HepG2 (cell line): Measurements from ENCODE around the gene NPHP4.

Experiments
- HNRNPK ChIP-seq: fragments of 200-400 bp; formaldehyde crosslinking; IDR thresholded peaks from 2 replicates; pipeline ENCODE4 v1.6.1; 2018; ENCODE audit warnings: low read length, low read depth, moderate library complexity, mild to moderate bottlenecking; ENCODE audit not compliant: poor library complexity, severe bottlenecking
- NR2C2 ChIP-seq: sonication (generic); formaldehyde crosslinking; IDR thresholded peaks from 2 replicates; pipeline ENCODE4 v1.4.0; 2020; ENCODE audit warnings: missing genetic modification reagents, mild to moderate bottlenecking, moderate library complexity, borderline replicate concordance
- POLR2AphosphoS5 ChIP-seq: IDR thresholded peaks from 2 replicates; pipeline ENCODE4 v1.6.1; 2012; ENCODE audit warnings: low read depth, low read length
- SP140L ChIP-seq: sonication (generic); formaldehyde crosslinking; IDR thresholded peaks from 2 replicates; pipeline ENCODE4 v1.4.0; 2020; ENCODE audit warnings: missing genetic modification reagents, borderline replicate concordance
- ZFP82 ChIP-seq: sonication (generic); formaldehyde crosslinking; IDR thresholded peaks from 2 replicates; pipeline ENCODE4 v1.5.1; 2020; ENCODE audit warnings: mild to moderate bottlenecking, missing genetic modification reagents, borderline replicate concordance
- ZFYVE20 ChIP-seq: sonication (generic); formaldehyde crosslinking; IDR thresholded peaks from 2 replicates; pipeline ENCODE4 v1.8.0; 2023; ENCODE audit warnings: low read depth, mild to moderate bottlenecking, moderate library complexity, missing genetic modification reagents, borderline replicate concordance
- ZNF563 ChIP-seq: sonication (generic); formaldehyde crosslinking; IDR thresholded peaks from 2 replicates; pipeline ENCODE4 v1.8.0; 2022; ENCODE audit warnings: mild to moderate bottlenecking, moderate library complexity, missing genetic modification reagents
- TF ChIP-seq, protein P1 (sequence below): sonication (generic); formaldehyde crosslinking; IDR thresholded peaks from 2 replicates; pipeline ENCODE4 v1.4.0; 2020; ENCODE audit warnings: missing genetic modification reagents
- TF ChIP-seq, protein P2 (sequence below): sonication (generic); formaldehyde crosslinking; IDR thresholded peaks from 2 replicates; pipeline ENCODE4 v1.5.0; 2020; ENCODE audit warnings: mild to moderate bottlenecking, missing genetic modification reagents, moderate library complexity
- TF ChIP-seq, protein P3 (sequence below): sonication (generic); formaldehyde crosslinking; IDR thresholded peaks from 2 replicates; pipeline ENCODE4 v1.8.1; 2023; ENCODE audit warnings: missing genetic modification reagents, mild to moderate bottlenecking, borderline replicate concordance

DNA sequence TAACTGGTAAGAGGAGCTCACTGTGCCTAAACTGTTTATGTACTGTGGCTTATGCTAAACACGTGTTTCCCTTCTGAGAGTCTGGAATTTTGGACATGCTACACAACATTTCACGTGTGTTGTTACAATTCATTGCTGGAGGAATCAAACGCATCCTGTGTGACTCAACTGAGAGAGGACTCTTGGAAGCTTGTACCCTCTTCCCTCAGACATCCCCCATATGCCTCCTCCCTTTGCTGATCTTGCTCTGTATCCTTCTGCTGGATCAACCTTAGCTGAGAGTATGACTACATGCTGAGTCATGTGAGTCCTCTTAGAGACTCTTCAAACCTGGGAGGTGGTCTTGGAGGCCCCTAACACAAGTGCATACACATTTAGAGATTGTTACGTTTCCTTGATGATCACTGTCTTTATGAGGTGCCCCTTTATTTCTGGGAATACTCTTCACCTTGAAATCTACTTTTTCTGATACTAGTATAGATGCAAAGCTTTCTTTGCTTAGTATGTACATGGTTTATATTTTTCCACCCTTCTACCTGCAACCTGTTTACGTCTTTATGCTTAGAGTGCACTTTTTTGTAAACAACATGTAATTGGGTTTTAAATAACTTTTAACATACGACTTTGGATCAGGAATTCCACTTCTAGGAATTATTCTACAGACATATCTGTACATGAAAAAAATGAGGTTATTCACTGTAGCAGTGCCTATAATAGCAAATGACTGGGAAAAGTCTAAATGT is 8.7 kb downstream of the NPHP4 start:
- TF ChIP-seq NR2C2 (CRISPR knock-in tag) (no peak), POLR2AphosphoS5 (no peak), ZNF563 (CRISPR knock-in tag) (no peak), HNRNPK (no peak), ZFYVE20 (CRISPR knock-in tag) (no peak), SP140L (CRISPR knock-in tag) (no peak), ZFP82 (no peak)
- TF ChIP-seq, protein P1, sequence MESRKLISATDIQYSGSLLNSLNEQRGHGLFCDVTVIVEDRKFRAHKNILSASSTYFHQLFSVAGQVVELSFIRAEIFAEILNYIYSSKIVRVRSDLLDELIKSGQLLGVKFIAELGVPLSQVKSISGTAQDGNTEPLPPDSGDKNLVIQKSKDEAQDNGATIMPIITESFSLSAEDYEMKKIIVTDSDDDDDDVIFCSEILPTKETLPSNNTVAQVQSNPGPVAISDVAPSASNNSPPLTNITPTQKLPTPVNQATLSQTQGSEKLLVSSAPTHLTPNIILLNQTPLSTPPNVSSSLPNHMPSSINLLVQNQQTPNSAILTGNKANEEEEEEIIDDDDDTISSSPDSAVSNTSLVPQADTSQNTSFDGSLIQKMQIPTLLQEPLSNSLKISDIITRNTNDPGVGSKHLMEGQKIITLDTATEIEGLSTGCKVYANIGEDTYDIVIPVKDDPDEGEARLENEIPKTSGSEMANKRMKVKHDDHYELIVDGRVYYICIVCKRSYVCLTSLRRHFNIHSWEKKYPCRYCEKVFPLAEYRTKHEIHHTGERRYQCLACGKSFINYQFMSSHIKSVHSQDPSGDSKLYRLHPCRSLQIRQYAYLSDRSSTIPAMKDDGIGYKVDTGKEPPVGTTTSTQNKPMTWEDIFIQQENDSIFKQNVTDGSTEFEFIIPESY (CRISPR knock-in tag): no peak
- TF ChIP-seq, protein P2, sequence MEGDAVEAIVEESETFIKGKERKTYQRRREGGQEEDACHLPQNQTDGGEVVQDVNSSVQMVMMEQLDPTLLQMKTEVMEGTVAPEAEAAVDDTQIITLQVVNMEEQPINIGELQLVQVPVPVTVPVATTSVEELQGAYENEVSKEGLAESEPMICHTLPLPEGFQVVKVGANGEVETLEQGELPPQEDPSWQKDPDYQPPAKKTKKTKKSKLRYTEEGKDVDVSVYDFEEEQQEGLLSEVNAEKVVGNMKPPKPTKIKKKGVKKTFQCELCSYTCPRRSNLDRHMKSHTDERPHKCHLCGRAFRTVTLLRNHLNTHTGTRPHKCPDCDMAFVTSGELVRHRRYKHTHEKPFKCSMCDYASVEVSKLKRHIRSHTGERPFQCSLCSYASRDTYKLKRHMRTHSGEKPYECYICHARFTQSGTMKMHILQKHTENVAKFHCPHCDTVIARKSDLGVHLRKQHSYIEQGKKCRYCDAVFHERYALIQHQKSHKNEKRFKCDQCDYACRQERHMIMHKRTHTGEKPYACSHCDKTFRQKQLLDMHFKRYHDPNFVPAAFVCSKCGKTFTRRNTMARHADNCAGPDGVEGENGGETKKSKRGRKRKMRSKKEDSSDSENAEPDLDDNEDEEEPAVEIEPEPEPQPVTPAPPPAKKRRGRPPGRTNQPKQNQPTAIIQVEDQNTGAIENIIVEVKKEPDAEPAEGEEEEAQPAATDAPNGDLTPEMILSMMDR (CRISPR knock-in tag): no peak
- TF ChIP-seq, protein P3, sequence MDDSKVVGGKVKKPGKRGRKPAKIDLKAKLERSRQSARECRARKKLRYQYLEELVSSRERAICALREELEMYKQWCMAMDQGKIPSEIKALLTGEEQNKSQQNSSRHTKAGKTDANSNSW (CRISPR knock-in tag): no peak
